NK-92 treated with Interleukin-12 subunit alpha and Interleukin-12 subunit beta, amount 100 ng/mL, for 24 hours (cell line): ENCODE measurements around the gene CCDC63.

Experiments used
- DNase-seq: peaks from one replicate; lab custom pipeline; 2025; lab: John Stamatoyannopoulos, UW

The CCDC63 gene

GRCh38 chr12:110846615-110847566 lies at the start of gene CCDC63:
Gene CCDC63 (plus strand): TSS chr12:110846987. CDS start chr12:110852955, 5,968 bp downstream.
- DNase-seq = no peak

GRCh38 chr12:110798461-110798860 lies 48.3 kb upstream of the CCDC63 start:
- DNase-seq = no peak

- DNase-seq = no peak
These were observed 44.3 kb upstream of the CCDC63 start for GRCh38 chr12:110802489-110802888.

GRCh38 chr12:110804406-110804805 lies 42.4 kb upstream of the CCDC63 start:
- no peak for DNase-seq

- no peak for DNase-seq
These were observed 39.1 kb upstream of the CCDC63 start for GRCh38 chr12:110807640-110808039.

- no peak for DNase-seq
These were observed 37.6 kb upstream of the CCDC63 start for GRCh38 chr12:110809149-110809548.

- no peak for DNase-seq
These were observed 34.8 kb upstream of the CCDC63 start for GRCh38 chr12:110811972-110812371.

GRCh38 chr12:110813285-110813684 lies 33.5 kb upstream of the CCDC63 start:
- no peak for DNase-seq

GRCh38 chr12:110813756-110814155 lies 33.0 kb upstream of the CCDC63 start:
- no peak for DNase-seq

GRCh38 chr12:110816248-110816647 lies 30.5 kb upstream of the CCDC63 start:
- no peak for DNase-seq

- no peak for DNase-seq
These were observed 30.0 kb upstream of the CCDC63 start for GRCh38 chr12:110816779-110817178.

GRCh38 chr12:110818511-110818910 lies 28.3 kb upstream of the CCDC63 start:
- DNase-seq = no peak

GRCh38 chr12:110819150-110819549 lies 27.6 kb upstream of the CCDC63 start:
- DNase-seq = no peak

- no peak for DNase-seq
These were observed 27.1 kb upstream of the CCDC63 start for GRCh38 chr12:110819646-110820045.

GRCh38 chr12:110821917-110822316 lies 24.9 kb upstream of the CCDC63 start:
- no peak for DNase-seq

GRCh38 chr12:110822821-110823415 lies 23.9 kb upstream of the CCDC63 start:
- no peak for DNase-seq

- DNase-seq = no peak
These were observed 22.4 kb upstream of the CCDC63 start for GRCh38 chr12:110824342-110824741.

GRCh38 chr12:110825530-110825929 lies 21.3 kb upstream of the CCDC63 start:
- DNase-seq = no peak

- peak; percentile 56 for DNase-seq
These were observed 20.1 kb upstream of the CCDC63 start for GRCh38 chr12:110826592-110827200.

GRCh38 chr12:110829308-110829707 lies 17.5 kb upstream of the CCDC63 start:
- no peak for DNase-seq

GRCh38 chr12:110836291-110836690 lies 10.5 kb upstream of the CCDC63 start:
- DNase-seq = no peak

- no peak for DNase-seq
These were observed 5.8 kb upstream of the CCDC63 start for GRCh38 chr12:110841007-110841406.

- no peak for DNase-seq
These were observed 2.7 kb upstream of the CCDC63 start for GRCh38 chr12:110844131-110844530.
